Epithelial cell of esophagus (primary cell): ENCODE measurements around the gene F8A1.
"Not testable (repeated sequence)": the region's sequence is repeated elsewhere in the genome, so short reads cannot be mapped to it uniquely, and the experiment has no call there.

Experiments
- DNase-seq: peaks from one replicate; pipeline ENCODE4 v3.0.0; 2010; ENCODE audit warnings: low read depth
- H3K4me3 ChIP-seq: 2 replicates; pipeline ENCODE4 v1.5.1; 2011; ENCODE audit warnings: mild to moderate bottlenecking, low read length, control low read depth
- TF ChIP-seq, protein P1 (sequence below): IDR thresholded peaks from 2 replicates; pipeline ENCODE4 v1.5.1; 2011; ENCODE audit warnings: low read depth, mild to moderate bottlenecking, low read length, control low read depth, inconsistent platforms; ENCODE audit not compliant: insufficient read depth; ENCODE audit errors: missing control alignments

F8A1 gene

DNA sequence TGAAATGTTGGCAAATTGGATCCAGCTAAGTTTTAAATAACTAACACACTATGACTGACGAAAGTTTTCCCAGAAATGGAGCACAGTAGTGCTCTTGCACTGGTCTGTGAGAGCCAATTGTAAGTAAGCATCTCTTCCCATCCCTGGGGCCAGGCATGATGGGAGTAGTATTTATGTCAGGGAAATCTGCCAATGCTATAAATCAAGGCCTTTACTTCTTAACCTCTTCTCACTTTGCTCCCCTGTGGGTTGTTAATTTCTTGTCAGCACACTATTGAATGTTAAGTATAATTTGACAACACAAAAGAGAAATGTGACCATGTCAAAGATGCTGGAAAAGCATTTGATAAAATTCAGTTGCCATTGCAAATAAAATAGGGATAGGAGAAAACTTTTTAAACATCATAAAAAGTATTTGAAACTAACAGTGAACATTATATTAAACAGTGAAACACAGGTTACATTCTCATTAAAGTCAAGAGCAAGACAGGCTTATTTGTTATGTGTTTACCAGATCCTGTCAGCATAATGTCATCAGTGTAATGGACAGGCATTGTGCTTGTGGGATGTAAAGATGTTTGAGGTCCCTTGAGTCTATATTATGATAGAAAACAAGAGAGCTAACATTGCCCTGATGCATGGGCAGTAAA lies 5.0 kb downstream of the F8A1 start:
- no peak for DNase-seq
- no peak overlapping the region for H3K4me3 ChIP-seq
- TF ChIP-seq, protein P1, sequence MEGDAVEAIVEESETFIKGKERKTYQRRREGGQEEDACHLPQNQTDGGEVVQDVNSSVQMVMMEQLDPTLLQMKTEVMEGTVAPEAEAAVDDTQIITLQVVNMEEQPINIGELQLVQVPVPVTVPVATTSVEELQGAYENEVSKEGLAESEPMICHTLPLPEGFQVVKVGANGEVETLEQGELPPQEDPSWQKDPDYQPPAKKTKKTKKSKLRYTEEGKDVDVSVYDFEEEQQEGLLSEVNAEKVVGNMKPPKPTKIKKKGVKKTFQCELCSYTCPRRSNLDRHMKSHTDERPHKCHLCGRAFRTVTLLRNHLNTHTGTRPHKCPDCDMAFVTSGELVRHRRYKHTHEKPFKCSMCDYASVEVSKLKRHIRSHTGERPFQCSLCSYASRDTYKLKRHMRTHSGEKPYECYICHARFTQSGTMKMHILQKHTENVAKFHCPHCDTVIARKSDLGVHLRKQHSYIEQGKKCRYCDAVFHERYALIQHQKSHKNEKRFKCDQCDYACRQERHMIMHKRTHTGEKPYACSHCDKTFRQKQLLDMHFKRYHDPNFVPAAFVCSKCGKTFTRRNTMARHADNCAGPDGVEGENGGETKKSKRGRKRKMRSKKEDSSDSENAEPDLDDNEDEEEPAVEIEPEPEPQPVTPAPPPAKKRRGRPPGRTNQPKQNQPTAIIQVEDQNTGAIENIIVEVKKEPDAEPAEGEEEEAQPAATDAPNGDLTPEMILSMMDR, result no peak

DNA sequence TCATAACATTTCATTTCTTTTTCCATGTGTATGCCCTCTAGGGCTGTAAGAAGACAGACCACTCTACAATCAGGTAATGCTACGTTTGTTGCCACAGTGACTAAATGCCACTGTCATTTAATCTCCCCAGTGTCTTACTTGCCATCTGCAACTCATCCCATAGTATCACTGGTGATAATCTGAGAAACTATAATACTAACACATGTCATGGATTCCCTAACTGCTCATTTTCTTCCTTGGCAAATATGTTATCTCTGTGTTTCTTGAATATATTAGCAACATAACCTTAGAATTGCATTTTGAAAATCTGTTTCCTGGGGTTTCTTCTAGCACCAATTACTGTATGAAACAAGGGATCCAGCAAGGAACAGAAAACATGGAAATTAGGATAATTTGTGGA lies 6.1 kb downstream of the F8A1 start:
- TF ChIP-seq, protein P1, result no peak
- no peak for DNase-seq
- no peak overlapping the region for H3K4me3 ChIP-seq

DNA sequence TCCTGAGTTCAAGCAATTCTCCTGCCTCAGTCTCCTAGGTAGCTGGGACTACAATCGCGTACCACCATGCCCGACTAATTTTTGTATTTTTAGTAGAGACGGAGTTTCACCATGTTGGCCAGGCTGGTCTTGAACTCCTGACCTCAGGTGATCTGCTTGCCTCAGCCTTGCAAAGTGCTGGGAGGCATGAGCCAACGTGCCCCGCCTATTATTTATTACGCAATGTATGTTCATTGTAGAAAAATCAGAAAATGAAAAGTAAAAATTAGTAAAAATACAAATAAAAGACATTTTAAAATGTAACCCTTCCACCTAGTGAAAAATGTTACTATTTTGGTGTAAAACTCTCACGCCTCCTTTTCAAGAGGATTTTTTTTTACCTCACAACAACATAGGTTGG lies 14.2 kb downstream of the F8A1 start:
- no peak overlapping the region for H3K4me3 ChIP-seq
- TF ChIP-seq, protein P1, result no peak
- DNase-seq, result no peak

DNA sequence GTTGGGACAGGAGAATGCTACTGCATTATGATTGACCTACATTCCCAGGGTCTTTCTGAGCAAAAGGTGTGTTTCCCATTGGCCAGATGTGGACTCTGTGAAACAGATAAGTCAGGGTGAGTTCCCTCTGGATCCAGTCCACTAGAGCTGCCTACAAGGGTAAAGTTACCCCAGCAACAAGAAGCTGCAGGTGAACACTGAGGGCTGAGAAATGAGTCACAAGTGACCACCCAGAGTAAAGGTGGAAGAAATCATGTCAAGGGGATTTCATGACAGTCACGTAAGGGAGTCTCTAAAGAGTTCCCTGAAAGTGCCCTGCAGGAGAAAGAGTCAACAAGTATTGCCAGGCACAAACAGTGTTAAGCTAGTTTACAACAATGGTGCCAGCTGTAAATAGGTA lies 16.3 kb downstream of the F8A1 start:
- no peak overlapping the region for H3K4me3 ChIP-seq
- DNase-seq, result no peak
- TF ChIP-seq, protein P1, result no peak

DNA sequence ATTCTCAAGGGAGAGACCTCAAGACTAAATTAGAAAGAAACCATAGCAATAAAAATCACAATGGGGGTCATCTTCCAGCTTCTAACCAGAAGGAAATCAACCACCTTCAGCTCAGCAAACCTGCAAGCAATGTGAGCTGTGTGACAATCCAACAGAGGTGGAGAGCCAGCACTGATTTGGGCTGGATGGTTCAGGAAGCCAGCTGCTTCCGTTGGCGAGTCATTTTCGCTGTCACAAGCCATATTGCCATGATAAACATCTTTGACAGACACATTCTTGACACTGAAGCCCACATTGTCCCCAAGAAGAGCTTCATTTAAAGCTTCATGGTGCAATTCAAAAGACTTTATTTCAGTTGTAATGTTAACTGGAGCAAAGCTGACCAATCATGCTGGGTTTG lies 22.7 kb downstream of the F8A1 start:
- H3K4me3 ChIP-seq, result no peak overlapping the region
- TF ChIP-seq, protein P1, result no peak
- no peak for DNase-seq

DNA sequence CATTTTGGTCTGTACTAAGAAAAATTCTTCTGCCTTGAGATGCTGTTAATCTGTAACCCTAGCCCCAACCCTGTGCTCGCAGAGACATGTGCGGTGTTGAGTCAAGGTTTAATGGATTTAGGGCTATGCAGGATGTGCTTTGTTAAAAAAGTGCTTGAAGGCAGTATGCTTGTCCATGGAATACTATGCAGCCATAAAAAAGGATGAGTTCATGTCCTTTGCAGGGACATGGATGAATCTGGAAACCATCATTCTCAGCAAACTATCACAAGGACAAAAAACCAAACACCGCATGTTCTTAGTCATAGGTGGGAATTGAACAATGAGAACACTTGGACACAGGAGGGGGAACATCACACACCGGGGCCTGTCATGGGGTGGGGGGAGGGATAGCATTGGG lies 23.9 kb downstream of the F8A1 start:
- not testable (repeated sequence) for H3K4me3 ChIP-seq, DNase-seq

DNA sequence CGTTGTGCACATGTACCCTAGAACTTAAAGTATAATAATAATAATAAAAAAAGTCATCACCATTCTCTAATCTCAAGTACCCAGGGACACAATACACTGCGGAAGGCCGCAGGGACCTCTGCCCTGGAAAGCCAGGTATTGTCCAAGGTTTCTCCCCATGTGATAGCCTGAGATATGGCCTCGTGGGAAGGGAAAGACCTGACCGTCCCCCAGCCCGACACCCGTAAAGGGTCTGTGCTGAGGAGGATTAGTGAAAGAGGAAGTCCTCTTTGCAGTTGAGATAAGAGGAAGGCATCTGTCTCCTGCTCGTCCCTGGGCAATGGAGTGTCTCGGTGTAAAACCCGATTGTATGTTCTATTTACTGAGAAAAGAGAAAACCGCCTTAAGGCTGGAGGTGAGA lies 24.4 kb downstream of the F8A1 start:
- H3K4me3 ChIP-seq, DNase-seq: not testable (repeated sequence)

DNA sequence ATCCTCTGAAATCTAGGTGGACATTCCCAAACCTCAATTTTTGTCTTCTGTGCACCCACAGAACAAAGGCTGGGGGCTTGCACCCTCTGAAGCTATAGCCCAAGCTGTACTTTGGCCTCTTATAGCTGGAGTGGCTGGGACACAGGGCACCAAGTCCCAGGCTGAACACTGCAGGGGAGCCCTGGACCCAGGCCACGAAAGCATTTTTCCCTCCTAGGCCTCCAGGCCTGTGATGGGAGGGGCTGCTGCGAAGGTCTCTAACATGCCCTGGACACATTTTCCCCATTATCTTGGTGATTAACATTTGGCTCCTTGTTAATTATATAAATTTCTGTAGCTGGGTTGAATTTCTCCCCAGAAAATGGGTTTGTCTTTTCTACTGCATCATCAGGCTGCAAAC lies 27.9 kb downstream of the F8A1 start:
- no peak for DNase-seq
- H3K4me3 ChIP-seq, result no peak overlapping the region
- TF ChIP-seq, protein P1, result no peak
